Prostate gland (tissue), 2 donors: ENCODE data around the gene CXorf38. TPM values are rescaled to one million over a fixed set of nuclear protein-coding genes. Genes with fewer than 3 reads are reported as not detected.

Experiments
- DNase-seq: peaks from one replicate; pipeline ENCODE4 v3.0.0-alpha.2; 2019; ENCODE audit warnings: low spot score
- H3K27ac ChIP-seq, 2 donors: fragments of 200-600 bp; sonication (generic); 2 replicates each; pipeline ENCODE4 v1.5.1; 2017 to 2019
- H3K27me3 ChIP-seq: fragments of 200-600 bp; sonication (generic); replicated peaks from 2 replicates; pipeline ENCODE4 v1.5.1; 2019; ENCODE audit not compliant: insufficient read depth
- H3K36me3 ChIP-seq, 2 donors: fragments of 200-600 bp; sonication (generic); 1 replicate in 1 of 2; 2 replicates in 1 of 2; pipeline versions ENCODE4 v1.5.1 to v1.8.1; 2017 to 2019
- H3K4me1 ChIP-seq: fragments of 200-600 bp; sonication (generic); replicated peaks from 2 replicates; pipeline ENCODE4 v1.5.1; 2019
- H3K4me3 ChIP-seq, 2 donors: fragments of 200-600 bp; sonication (generic); 2 replicates each; pipeline ENCODE4 v1.5.1; 2017 to 2019
- H3K9me3 ChIP-seq: fragments of 200-600 bp; sonication (generic); 2 replicates; pipeline ENCODE4 v1.5.1; 2017
- CTCF ChIP-seq, 4 experiments: fragments of 200-600 bp in 2 of 4; fragments of 450-650 bp in 2 of 4; sonication (generic) in 2 of 4; IDR thresholded peaks; 1 replicate in 3 of 4; 2 replicates in 1 of 4; pipeline ENCODE4 v1.5.1; 2016 to 2019; ENCODE audit warnings: antibody characterized with exemption in 4 of 4, mild to moderate bottlenecking in 2 of 4, moderate library complexity in 2 of 4
- POLR2A ChIP-seq: fragments of 450-650 bp; IDR thresholded peaks from one replicate; pipeline ENCODE4 v1.6.1; 2016; ENCODE audit warnings: antibody characterized with exemption, mild to moderate bottlenecking
- POLR2AphosphoS5 ChIP-seq: sonication (generic); formaldehyde crosslinking; IDR thresholded peaks from one replicate; pipeline ENCODE4 v1.6.1; 2017; ENCODE audit warnings: antibody characterized with exemption
- WGBS: methylation state at CpG from one replicate; pipeline ENCODE4 v1.1.5; 2018; 5-methylcytosine and 5-hydroxymethylcytosine counted together
- intact Hi-C: fragments of 100-400 bp; cut with DNase I; formaldehyde crosslinking; loops from one replicate; pipeline ENCODE4 v1.14.2; 2022
- total RNA-seq, 2 donors: library from RNA; depleted of rRNA; stranded (reverse); fragments of >200 nt; gene quantifications; one replicate each; pipeline ENCODE4 v1.1.0, GENCODE V29; 2016

The CXorf38 gene
- total RNA-seq, 2 donors from 2014 or later = 12.4 to 15.1 TPM

- DNase-seq = peak; percentile 20
- Histone ChIP-seq H3K4me3 (no peak overlapping the region), H3K9me3 (no peaks in the 10 kb centered on the region), H3K27me3 (no peaks in the 10 kb centered on the region), H3K36me3 (no peaks in the 10 kb centered on the region), H3K4me1 (no peaks in the 10 kb centered on the region), H3K27ac (peak overlapping the region; percentile 26 to 46)
- TF ChIP-seq POLR2AphosphoS5 (peak; percentile 41), CTCF (IDR thresholded peaks at IDR 0.05) (no peak)
- 65% methylated on average over 3 of the region's 3 CpGs for WGBS
- intact Hi-C loops = no loop called here
These were observed 15.8 kb upstream of the CXorf38 start for GRCh38 chrX:40663078-40663740.

- TF ChIP-seq CTCF (IDR thresholded peaks at IDR 0.05) = no peak
- no peak for TF ChIP-seq POLR2A
- no peak for TF ChIP-seq POLR2AphosphoS5
- intact Hi-C loops = no loop called here
- Histone ChIP-seq H3K36me3 (no peaks in the 10 kb centered on the region), H3K27ac (no peak overlapping the region), H3K4me3 (no peak overlapping the region), H3K4me1 (no peaks in the 10 kb centered on the region), H3K9me3 (no peaks in the 10 kb centered on the region), H3K27me3 (no peaks in the 10 kb centered on the region)
- no peak for DNase-seq
- 91% methylated on average over 2 of the region's 2 CpGs for WGBS
These were observed 14.1 kb upstream of the CXorf38 start for GRCh38 chrX:40661489-40661888.

GRCh38 chrX:40660381-40660780 is 13.0 kb upstream of the CXorf38 start:
- no peak for TF ChIP-seq POLR2AphosphoS5
- TF ChIP-seq CTCF (IDR thresholded peaks at IDR 0.05) = no peak
- no peak for TF ChIP-seq POLR2A
- Histone ChIP-seq H3K27ac (no peak overlapping the region), H3K4me1 (no peaks in the 10 kb centered on the region), H3K36me3 (no peaks in the 10 kb centered on the region), H3K4me3 (no peak overlapping the region), H3K9me3 (no peaks in the 10 kb centered on the region), H3K27me3 (no peaks in the 10 kb centered on the region)
- DNase-seq = no peak
- intact Hi-C loops = no loop called here
- WGBS = 95% methylated on average over 5 of the region's 5 CpGs

- H3K36me3 ChIP-seq = no peaks in the 10 kb centered on the region
- 68% methylated on average over 2 of the region's 2 CpGs for WGBS
- no peaks in the 10 kb centered on the region for H3K9me3 ChIP-seq
- H3K27me3 ChIP-seq = no peaks in the 10 kb centered on the region
- intact Hi-C loops = loop anchor here (2.0 to 5.0 kb wide), 3 partner anchors 141 to 599 kb away; no protein-coding TSS in a partner anchor
- H3K4me1 ChIP-seq = no peaks in the 10 kb centered on the region
- no peak overlapping the region for H3K4me3 ChIP-seq
- H3K27ac ChIP-seq = no peak overlapping the region
- no peak for TF ChIP-seq POLR2A
- TF ChIP-seq POLR2AphosphoS5 = no peak
- no peak for TF ChIP-seq CTCF (IDR thresholded peaks at IDR 0.05)
- DNase-seq = no peak
These were observed 6.2 kb upstream of the CXorf38 start for GRCh38 chrX:40653535-40653934.

- Histone ChIP-seq H3K4me1 (no peaks in the 10 kb centered on the region), H3K27me3 (no peaks in the 10 kb centered on the region), H3K27ac (no peak overlapping the region), H3K36me3 (no peaks in the 10 kb centered on the region), H3K9me3 (no peaks in the 10 kb centered on the region), H3K4me3 (no peak overlapping the region)
- TF ChIP-seq POLR2AphosphoS5 (no peak), CTCF (IDR thresholded peaks at IDR 0.05) (no peak), POLR2A (no peak)
- WGBS = 71% methylated on average over 1 of the region's 1 CpG
- DNase-seq = no peak
- intact Hi-C loops = loop anchor here (2.0 to 5.0 kb wide), 3 partner anchors 142 to 600 kb away; no protein-coding TSS in a partner anchor
These were observed 5.3 kb upstream of the CXorf38 start for GRCh38 chrX:40652664-40653063.
